ENCODE results near the gene COL28A1. TPM values are rescaled to one million over a fixed set of nuclear protein-coding genes. Genes with fewer than 3 reads are reported as not detected.

Gene COL28A1
- total and polyA plus RNA-seq, 12 donors = 0.66 to 16.0 (median 2.8) TPM

GRCh38 chr7:7385421-7385820 lies 150.3 kb downstream of the COL28A1 start:
- Histone ChIP-seq H3K9me3 (replicated peaks in 1 of 3) (no peaks in the 10 kb centered on the region), H3K4me1 (replicated peaks in 1 of 2) (no peaks in the 10 kb centered on the region), H3K36me3 (replicated peaks in 1 of 2) (no peaks in the 10 kb centered on the region), H3K27ac (no peak overlapping the region), H3K27me3 (no peaks in the 10 kb centered on the region), H3K4me3 (no peak overlapping the region)
- 64 to 78% (median 72%) methylated on average over 2 of the region's 2 CpGs for WGBS, 4 donors
- DNase-seq = no peak
- intact Hi-C loops (cut with DNase I) = no loop called here
- TF ChIP-seq CTCF (IDR thresholded peaks at IDR 0.05) (no peak), POLR2A (IDR thresholded peaks at IDR 0.05) (no peak)

GRCh38 chr7:7384228-7384627 lies 151.4 kb downstream of the COL28A1 start:
- Histone ChIP-seq H3K4me1 (replicated peaks in 1 of 2) (no peaks in the 10 kb centered on the region), H3K4me3 (no peak overlapping the region), H3K27me3 (no peaks in the 10 kb centered on the region), H3K9me3 (replicated peaks in 1 of 3) (no peaks in the 10 kb centered on the region), H3K36me3 (replicated peaks in 1 of 2) (no peaks in the 10 kb centered on the region), H3K27ac (no peak overlapping the region)
- DNase-seq = no peak
- intact Hi-C loops (cut with DNase I) = no loop called here
- TF ChIP-seq CTCF (IDR thresholded peaks at IDR 0.05) (no peak), POLR2A (IDR thresholded peaks at IDR 0.05) (no peak)

DNA sequence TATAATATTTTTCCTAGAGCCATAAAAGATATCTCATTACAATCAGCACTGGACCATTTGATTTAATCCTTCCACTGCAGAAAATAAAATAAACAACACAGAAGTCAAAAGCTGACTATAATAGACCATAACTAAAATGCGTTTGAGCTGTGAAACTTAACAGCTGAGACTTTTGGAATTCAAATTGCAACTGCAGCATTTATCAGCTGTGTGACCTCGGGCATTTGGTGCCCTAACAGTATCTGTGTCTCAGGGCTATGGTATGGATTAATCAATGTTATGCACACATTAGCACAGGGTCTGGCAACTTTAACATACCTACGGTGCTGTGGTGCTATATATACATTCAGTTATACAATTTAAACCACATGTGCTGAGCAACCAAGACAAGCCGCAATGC lies 160.1 kb downstream of the COL28A1 start:
- WGBS, 4 donors = 78 to 84% (median 79%) methylated on average over 4 of the region's 4 CpGs
- no peak for TF ChIP-seq POLR2A (IDR thresholded peaks at IDR 0.05)
- no peak for TF ChIP-seq CTCF (IDR thresholded peaks at IDR 0.05)
- Histone ChIP-seq H3K27ac (no peak overlapping the region), H3K4me1 (replicated peaks in 1 of 2) (no peaks in the 10 kb centered on the region), H3K27me3 (no peaks in the 10 kb centered on the region), H3K36me3 (replicated peaks in 1 of 2) (no peaks in the 10 kb centered on the region), H3K4me3 (no peak overlapping the region), H3K9me3 (replicated peaks in 1 of 3) (no peaks in the 10 kb centered on the region)
- intact Hi-C loops (cut with DNase I) = no loop called here
- DNase-seq = no peak

DNA sequence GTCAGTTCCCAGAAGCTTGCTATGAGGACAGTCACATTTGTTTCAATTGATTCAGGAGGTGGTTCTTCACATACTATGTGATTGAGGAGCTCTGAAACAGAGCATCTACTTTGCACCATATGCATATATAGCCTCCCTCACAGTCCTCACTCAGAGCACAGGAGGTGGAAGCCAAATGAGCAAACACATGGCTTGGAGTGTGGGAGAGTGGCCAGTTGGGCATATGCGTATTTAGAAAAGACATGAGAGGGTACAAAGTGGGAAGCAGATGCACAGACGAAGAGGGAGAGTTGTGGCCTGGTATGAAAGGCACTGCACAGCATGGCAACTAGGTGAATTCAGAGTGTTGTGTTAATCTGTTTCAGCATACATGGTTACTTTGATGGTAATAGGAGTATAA lies 165.6 kb downstream of the COL28A1 start:
- Histone ChIP-seq H3K36me3 (replicated peaks in 1 of 2) (no peaks in the 10 kb centered on the region), H3K4me1 (replicated peaks in 1 of 2) (no peaks in the 10 kb centered on the region), H3K9me3 (replicated peaks in 1 of 3) (no peaks in the 10 kb centered on the region), H3K27me3 (no peaks in the 10 kb centered on the region), H3K27ac (no peak overlapping the region), H3K4me3 (no peak overlapping the region)
- DNase-seq = no peak
- intact Hi-C loops (cut with DNase I) = no loop called here
- TF ChIP-seq POLR2A (IDR thresholded peaks at IDR 0.05) = no peak
- WGBS, 4 donors = 75 to 94% (median 91%) methylated on average over 2 of the region's 2 CpGs

GRCh38 chr7:7369134-7369533 lies 166.5 kb downstream of the COL28A1 start:
- Histone ChIP-seq H3K36me3 (replicated peaks in 1 of 2) (no peaks in the 10 kb centered on the region), H3K27me3 (no peaks in the 10 kb centered on the region), H3K4me1 (replicated peaks in 1 of 2) (no peaks in the 10 kb centered on the region), H3K4me3 (no peak overlapping the region), H3K27ac (no peak overlapping the region), H3K9me3 (replicated peaks in 1 of 3) (no peaks in the 10 kb centered on the region)
- DNase-seq = no peak
- 79 to 94% (median 90%) methylated on average over 2 of the region's 2 CpGs for WGBS, 4 donors
- TF ChIP-seq CTCF (IDR thresholded peaks at IDR 0.05) = no peak
- no peak for TF ChIP-seq POLR2A (IDR thresholded peaks at IDR 0.05)
- intact Hi-C loops (cut with DNase I) = no loop called here

Measured in adrenal gland (tissue), 12 donors.